Astrocyte of the cerebellum (primary cell): ENCODE data around the gene MAP2K6.

Experiments used
- DNase-seq: peaks from one replicate; pipeline ENCODE4 v3.0.0-alpha.2; 2011; ENCODE audit warnings: low read depth
- H3K4me3 ChIP-seq: 2 replicates; pipeline ENCODE4 v1.5.1; 2011; ENCODE audit warnings: mild to moderate bottlenecking, low read depth, low read length, moderate library complexity
- in situ Hi-C: cut with HindIII; loops from 2 replicates; pipeline ENCODE4 v1.10.0; 2017; ENCODE audit warnings: low sequenced_read_pairs
- TF ChIP-seq, protein P1 (sequence below): IDR thresholded peaks from 2 replicates; pipeline ENCODE4 v1.5.1; 2012; ENCODE audit warnings: low read length, low read depth, moderate library complexity, mild to moderate bottlenecking; ENCODE audit errors: missing control alignments

Gene MAP2K6

DNA sequence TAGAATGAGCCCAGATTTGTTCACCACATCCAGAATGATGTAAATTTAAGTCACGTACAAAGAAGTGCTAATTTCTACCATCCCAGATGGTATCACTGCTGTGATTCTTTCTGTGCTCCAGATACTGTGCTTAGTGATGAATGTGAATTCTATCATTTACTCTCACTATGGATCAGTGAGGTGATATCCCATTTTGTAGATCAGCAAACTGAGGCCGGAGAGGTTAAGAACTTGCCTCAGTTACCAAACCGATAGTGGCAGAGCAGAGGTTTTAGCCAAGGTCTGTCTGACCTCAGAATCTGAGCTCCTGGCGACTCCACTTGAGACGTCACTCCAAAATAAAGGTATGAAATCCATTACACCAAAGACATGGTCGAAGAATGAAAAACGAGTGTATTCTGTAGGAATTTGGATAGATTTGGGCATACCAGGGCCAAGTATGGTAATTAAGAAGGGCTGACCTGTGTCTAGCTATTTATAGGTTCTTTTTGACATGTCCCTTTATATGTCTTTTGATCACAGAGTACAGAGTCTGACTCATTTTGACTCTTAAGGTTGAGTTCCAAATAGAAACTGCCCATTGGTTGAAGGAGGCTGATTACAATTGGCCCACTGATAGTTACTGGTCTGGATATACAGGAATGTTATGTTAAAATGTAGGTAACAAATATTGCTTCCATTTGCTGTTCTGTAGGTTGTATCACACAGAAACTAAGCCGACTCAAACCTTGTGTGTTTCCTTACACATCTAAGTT, 10.0 kb downstream of the MAP2K6 start:
- TF ChIP-seq, protein P1, sequence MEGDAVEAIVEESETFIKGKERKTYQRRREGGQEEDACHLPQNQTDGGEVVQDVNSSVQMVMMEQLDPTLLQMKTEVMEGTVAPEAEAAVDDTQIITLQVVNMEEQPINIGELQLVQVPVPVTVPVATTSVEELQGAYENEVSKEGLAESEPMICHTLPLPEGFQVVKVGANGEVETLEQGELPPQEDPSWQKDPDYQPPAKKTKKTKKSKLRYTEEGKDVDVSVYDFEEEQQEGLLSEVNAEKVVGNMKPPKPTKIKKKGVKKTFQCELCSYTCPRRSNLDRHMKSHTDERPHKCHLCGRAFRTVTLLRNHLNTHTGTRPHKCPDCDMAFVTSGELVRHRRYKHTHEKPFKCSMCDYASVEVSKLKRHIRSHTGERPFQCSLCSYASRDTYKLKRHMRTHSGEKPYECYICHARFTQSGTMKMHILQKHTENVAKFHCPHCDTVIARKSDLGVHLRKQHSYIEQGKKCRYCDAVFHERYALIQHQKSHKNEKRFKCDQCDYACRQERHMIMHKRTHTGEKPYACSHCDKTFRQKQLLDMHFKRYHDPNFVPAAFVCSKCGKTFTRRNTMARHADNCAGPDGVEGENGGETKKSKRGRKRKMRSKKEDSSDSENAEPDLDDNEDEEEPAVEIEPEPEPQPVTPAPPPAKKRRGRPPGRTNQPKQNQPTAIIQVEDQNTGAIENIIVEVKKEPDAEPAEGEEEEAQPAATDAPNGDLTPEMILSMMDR: no peak
- no peak overlapping the region for H3K4me3 ChIP-seq
- no peak for DNase-seq
- in situ Hi-C loops: no loop called here

DNA sequence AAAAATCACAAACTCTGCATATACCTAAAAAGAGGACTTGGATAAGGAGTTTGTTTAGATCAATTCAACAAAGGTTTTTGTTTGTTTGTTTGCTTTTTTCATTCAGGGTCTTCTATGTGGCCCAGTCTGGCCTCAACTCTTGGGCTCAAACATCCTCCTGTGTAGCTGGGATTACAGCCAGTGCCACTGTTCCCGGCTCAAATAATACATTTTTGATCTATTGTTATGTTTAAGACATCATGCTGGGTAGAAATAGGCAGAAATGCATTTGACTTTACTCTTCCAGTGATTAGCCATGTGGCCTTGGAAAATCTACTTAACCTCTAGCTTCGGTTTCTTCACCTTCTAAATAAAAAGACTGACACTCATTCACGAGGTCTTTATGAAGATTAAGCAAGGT, 11.5 kb downstream of the MAP2K6 start:
- TF ChIP-seq, protein P1: no peak
- no peak overlapping the region for H3K4me3 ChIP-seq
- in situ Hi-C loops: no loop called here
- no peak for DNase-seq

DNA sequence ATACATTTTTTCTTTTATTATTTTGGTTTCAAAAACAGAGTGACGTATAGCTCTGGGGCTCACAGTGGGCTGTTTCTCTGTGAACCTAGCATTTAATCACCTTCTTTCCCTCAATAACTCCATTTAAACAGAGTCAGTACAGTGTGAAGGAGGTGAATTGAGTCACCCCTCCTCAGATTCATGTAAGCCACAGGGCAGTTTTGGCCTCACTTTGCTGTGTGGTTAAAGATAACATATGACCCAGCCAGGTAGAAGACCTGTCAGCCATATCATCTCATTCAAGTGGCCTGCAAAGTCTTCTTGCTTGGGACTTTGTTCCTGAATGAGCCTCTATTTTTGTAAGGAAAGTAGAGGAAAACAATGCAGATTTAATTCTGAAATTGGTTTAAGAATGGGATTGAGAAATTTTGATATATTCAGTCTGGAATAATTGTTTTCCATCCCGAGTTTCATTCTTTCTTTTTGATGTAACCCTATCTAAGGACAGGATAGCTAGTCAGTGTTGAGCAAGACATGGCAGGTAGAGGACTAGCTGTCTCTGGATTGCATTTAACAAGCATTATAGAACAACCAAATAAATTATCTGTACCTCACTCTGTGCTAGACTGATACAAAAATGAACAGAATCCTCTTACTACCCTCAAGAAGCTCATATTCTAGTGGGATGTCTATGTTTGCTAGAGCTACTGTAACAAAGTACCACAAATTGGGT, 13.1 kb downstream of the MAP2K6 start:
- TF ChIP-seq, protein P1: no peak
- in situ Hi-C loops: no loop called here
- H3K4me3 ChIP-seq: no peak overlapping the region
- no peak for DNase-seq

DNA sequence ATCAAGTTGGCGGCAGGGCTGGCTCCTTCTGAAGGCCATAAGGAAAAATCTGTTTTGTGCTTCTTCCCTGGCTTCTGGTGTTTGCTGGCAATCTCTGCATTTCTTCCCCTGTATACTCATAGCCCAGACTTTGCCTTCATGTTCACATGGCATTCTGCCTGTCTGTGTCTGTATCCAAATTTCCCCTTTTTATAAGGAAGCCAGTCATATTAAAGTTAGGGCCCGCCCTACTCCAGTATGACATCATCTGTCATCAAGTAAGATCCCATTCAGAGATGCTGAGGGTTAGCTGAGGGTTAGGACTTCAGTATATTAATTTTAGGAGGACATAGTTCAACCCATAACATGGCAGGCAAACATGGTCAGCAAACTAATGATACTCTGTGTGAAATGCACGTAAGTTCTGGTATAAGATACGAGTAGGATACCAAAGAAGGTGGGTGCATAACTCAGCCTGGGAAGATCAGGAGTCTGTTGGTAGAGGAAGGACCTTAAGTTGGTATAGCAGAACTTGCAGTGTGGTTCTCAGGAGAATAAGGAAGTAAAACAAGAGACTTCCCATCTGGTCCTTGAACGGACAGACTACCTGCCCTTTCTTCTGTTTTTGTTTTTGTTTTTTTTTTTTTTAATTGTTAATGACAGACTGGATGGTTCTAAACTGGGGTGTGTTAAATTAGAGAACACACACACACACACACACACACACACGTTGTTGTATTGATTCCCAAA, 13.9 kb downstream of the MAP2K6 start:
- in situ Hi-C loops: no loop called here
- TF ChIP-seq, protein P1: no peak
- DNase-seq: no peak
- no peak overlapping the region for H3K4me3 ChIP-seq

DNA sequence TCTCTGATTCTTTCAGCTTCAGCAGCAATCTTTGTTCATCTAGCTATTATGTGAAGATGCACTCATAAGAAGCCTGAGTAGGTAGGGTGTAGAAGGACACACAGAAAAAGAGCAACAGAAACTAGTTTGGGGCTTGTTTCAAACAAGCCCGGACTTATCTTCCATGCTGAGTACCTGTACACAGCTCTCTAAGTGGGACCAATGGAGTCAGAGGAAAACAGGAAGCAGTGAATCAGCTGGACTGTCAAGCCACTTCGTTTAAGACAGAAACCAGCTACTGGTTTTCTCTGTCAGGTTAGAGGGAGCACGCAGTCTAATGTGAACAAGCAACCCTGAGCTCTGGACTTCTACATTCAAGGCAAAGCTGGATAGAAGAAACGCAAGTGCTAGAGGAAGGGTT, 16.0 kb downstream of the MAP2K6 start:
- DNase-seq: no peak
- TF ChIP-seq, protein P1: no peak
- in situ Hi-C loops: no loop called here
- no peak overlapping the region for H3K4me3 ChIP-seq

DNA sequence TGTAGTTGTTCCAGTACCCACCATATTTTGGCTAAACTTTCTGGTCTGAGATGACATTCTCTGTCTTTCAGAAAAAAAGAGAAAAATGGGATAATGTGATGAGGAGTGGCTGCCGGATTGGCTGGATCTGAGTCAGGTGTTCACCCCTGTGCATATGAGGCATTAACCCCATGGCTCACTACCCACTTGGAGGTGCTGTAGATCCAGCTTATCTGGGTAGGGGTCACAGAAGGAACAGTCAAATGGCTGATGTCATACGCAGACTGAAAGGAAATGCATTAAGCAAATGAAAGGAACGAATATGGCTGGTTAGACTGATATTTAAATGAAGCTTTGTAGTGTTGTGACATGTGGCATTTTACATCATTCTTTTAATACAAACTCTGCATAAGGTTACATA, 17.3 kb downstream of the MAP2K6 start:
- H3K4me3 ChIP-seq: no peak overlapping the region
- no peak for DNase-seq
- in situ Hi-C loops: no loop called here
- TF ChIP-seq, protein P1: no peak
